LNCaP clone FGC (cell line): ENCODE measurements around the gene MAP1A.

Source experiments
- DNase-seq: peaks from one replicate; pipeline ENCODE4 v3.0.0-alpha.2; 2011; ENCODE audit warnings: low read depth
- H3K4me3 ChIP-seq: 2 replicates; pipeline ENCODE4 v1.5.1; 2011; ENCODE audit warnings: mild to moderate bottlenecking, low read depth, low read length, control low read depth
- CTCF ChIP-seq: IDR thresholded peaks from 2 replicates; pipeline ENCODE4 v1.5.1; 2012; ENCODE audit warnings: mild to moderate bottlenecking; ENCODE audit not compliant: control insufficient read depth, insufficient read depth; ENCODE audit errors: extremely low read depth

The MAP1A gene

GRCh38 chr15:43517354-43518196 is at the start of gene MAP1A:
Gene MAP1A, plus strand, starts transcription at chr15:43517608. Its CDS starts 3,866 bp downstream, at chr15:43521474.
- H3K4me3 ChIP-seq = no peak within 1 kb of the TSS
- DNase-seq = no peak
- TF ChIP-seq CTCF = no peak

DNA sequence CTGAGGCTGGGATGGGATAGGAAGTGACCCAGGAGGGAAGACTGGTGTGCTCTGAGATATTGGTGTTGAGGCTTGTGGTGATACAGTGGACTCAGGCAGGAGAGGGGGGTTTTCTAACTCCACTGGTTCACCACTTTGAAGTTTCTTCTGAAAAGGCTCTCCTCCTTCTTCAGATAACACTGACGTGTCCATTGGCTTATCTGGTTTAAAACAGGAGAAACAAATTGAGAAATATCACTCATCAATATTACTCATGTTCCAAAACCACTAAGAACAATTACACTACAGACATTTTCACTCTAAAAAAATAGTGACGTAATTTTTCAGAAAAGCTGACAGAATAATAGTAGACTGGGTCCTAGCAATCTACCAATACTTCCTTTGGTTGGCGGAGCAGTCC is 47.5 kb upstream of the MAP1A start:
- no peak for DNase-seq
- TF ChIP-seq CTCF = no peak
- no peak overlapping the region for H3K4me3 ChIP-seq

DNA sequence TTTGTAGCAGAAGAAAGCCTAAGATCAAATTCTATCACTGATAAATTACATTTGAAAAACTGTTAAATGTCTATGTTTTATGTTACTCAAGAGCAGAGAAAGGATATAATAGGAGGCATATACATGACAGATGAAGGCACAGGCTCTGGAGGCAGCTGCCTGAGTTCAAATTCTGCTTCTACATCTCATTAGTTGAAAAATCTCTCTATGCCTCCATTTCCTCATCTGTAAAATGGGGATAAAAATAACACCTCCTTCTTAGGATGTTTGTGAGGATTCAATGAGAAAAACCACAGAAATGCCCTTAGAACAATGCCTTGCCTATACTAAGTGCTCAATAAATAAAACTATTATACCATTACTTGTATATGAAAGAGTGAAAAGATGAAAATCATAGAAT is 45.4 kb upstream of the MAP1A start:
- DNase-seq = no peak
- H3K4me3 ChIP-seq = no peak overlapping the region
- no peak for TF ChIP-seq CTCF

GRCh38 chr15:43473885-43474284 is 43.5 kb upstream of the MAP1A start:
- no peak for TF ChIP-seq CTCF
- H3K4me3 ChIP-seq = no peak overlapping the region
- no peak for DNase-seq

DNA sequence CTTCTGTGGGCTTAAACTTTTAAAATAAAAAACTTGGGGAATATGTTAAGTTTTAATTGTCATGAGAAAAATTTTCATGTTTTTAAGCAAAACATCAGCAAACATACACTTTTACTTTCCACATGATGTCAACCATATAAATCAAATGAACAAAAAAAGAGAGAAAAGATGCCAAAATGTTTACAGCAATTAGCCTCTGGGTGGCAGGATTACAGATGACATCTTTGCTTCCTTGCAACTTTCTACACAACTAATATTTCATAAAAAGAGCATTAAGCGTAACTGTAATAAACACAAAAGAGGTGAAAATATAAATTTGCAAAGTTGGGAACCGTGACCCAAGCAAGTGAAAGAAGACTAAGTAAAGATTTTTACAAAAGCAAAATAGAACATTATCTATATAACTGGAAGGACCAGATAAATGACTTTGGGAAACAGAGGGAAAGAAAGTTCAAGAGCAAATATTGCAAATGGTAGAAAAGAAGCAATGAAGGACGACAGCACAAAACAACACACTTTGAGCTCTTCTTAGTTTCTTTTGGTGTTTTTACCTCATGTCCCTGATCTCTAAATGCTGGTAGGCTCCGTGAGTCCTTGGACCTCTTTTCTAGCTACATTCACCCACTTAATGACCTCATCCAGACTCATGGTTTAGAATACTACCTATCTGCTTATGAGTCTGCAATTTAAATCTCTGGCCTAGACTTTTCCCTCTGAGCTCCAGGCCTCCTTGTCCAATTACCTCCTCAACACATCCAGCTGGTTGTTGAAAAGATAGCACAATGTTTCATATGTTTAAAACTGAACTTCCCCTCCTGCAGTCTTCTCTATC is 33.9 kb upstream of the MAP1A start:
- peak; percentile 3 for DNase-seq
- peak; percentile 62 for TF ChIP-seq CTCF
- no peak overlapping the region for H3K4me3 ChIP-seq

DNA sequence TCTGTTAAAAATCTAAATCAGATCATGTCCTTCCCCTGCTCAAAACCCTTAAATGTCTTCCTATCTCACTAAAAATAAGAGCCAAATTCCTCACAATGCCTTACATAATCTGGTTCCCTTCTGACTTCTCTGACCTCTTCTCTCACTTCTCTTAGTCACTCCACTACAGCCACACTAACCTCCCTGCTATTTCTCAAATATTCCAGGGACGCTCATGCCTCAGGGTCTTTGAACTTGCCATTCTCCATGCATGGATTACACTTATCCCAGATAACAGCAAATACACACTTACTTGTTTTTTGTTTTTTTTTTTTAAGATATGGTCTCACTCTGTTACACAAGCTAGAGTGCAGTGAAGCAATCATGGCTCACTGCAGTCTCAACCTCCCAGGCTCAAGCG is 33.0 kb upstream of the MAP1A start:
- H3K4me3 ChIP-seq = no peak overlapping the region
- no peak for DNase-seq
- TF ChIP-seq CTCF = no peak
